ENCODE measurements around the gene DMXL1.

Gene DMXL1

GRCh38 chr5:119289438-119290044, 218.7 kb downstream of the DMXL1 start:
- no peak for TF ChIP-seq CTCF (IDR thresholded peaks at IDR 0.05; ENCODE audit: borderline replicate concordance, insufficient read depth, low read depth, low read length)
- peak overlapping the region; percentile 28 for H3K4me3 ChIP-seq (ENCODE audit: low read depth, low read length)

- H3K4me3 ChIP-seq (ENCODE audit: low read depth, low read length) = no peak overlapping the region
- no peak for TF ChIP-seq CTCF (IDR thresholded peaks at IDR 0.05; ENCODE audit: borderline replicate concordance, insufficient read depth, low read depth, low read length)
Observed at GRCh38 chr5:119290161-119290569, 219.3 kb downstream of the DMXL1 start.

- no peak overlapping the region for H3K4me3 ChIP-seq (ENCODE audit: low read depth, low read length)
- no peak for TF ChIP-seq CTCF (IDR thresholded peaks at IDR 0.05; ENCODE audit: borderline replicate concordance, insufficient read depth, low read depth, low read length)
Observed at GRCh38 chr5:119290607-119291006, 219.7 kb downstream of the DMXL1 start.

GRCh38 chr5:119291056-119291455, 220.2 kb downstream of the DMXL1 start:
- TF ChIP-seq CTCF (IDR thresholded peaks at IDR 0.05; ENCODE audit: borderline replicate concordance, insufficient read depth, low read depth, low read length) = no peak
- no peak overlapping the region for H3K4me3 ChIP-seq (ENCODE audit: low read depth, low read length)

- no peak for TF ChIP-seq CTCF (IDR thresholded peaks at IDR 0.05; ENCODE audit: borderline replicate concordance, insufficient read depth, low read depth, low read length)
- H3K4me3 ChIP-seq (ENCODE audit: low read depth, low read length) = no peak overlapping the region
Observed at GRCh38 chr5:119291877-119292276, 221.0 kb downstream of the DMXL1 start.

- H3K4me3 ChIP-seq (ENCODE audit: low read depth, low read length) = no peak overlapping the region
- no peak for TF ChIP-seq CTCF (IDR thresholded peaks at IDR 0.05; ENCODE audit: borderline replicate concordance, insufficient read depth, low read depth, low read length)
Observed at GRCh38 chr5:119292701-119293515, 222.0 kb downstream of the DMXL1 start.

GRCh38 chr5:119293516-119293829, 222.6 kb downstream of the DMXL1 start:
- no peak overlapping the region for H3K4me3 ChIP-seq (ENCODE audit: low read depth, low read length)
- TF ChIP-seq CTCF (IDR thresholded peaks at IDR 0.05; ENCODE audit: borderline replicate concordance, insufficient read depth, low read depth, low read length) = no peak
